IMR-90 (cell line): ENCODE measurements around the gene GCNT2. TPM values are rescaled to one million over a fixed set of nuclear protein-coding genes. Genes with fewer than 3 reads are reported as not detected.

Experiments used
- ATAC-seq: fragments of 200-7000 bp; cut with Tn5 transposase; 2 replicates; pipeline ENCODE4 v1.9.1; 2020; ENCODE audit warnings: low read depth, mild to moderate bottlenecking, moderate library complexity
- BruUV-seq: library from RNA; stranded (reverse); fragments of 400-500 nt; replicated peaks from 2 replicates; lab custom pipeline; 2021; lab: Mats Ljungman, UMichigan
- CTCF ChIA-PET: fragments of 300-600 bp; formaldehyde crosslinking; extraction: SDS; loops from one replicate; lab custom pipeline; 2021; ENCODE audit warnings: antibody characterized with exemption; lab: Yijun Ruan, JAX
- POLR2A ChIA-PET: fragments of 300-600 bp; sonication (Branson Sonifier 250); formaldehyde crosslinking; loops from one replicate; lab custom pipeline; 2022; ENCODE audit warnings: antibody characterized with exemption; ENCODE audit not compliant: unreplicated experiment; lab: Charles Lee
- DNase-seq: peaks from one replicate; pipeline ENCODE4 v3.0.0; 2013
- H2AFZ ChIP-seq: replicated peaks from 2 replicates; pipeline ENCODE3; 2013; ENCODE audit warnings: low read length, mild to moderate bottlenecking; ENCODE audit not compliant: poor library complexity
- H2AK5ac ChIP-seq: 2 replicates; pipeline ENCODE4 v1.6.1; 2013; ENCODE audit warnings: low read depth, low read length, inconsistent platforms
- H2AK9ac ChIP-seq: replicated peaks from 2 replicates; pipeline ENCODE3; 2013; ENCODE audit warnings: mild to moderate bottlenecking, low read depth, low read length, moderate library complexity; ENCODE audit not compliant: poor library complexity
- H2BK120ac ChIP-seq: 2 replicates; pipeline ENCODE4 v1.6.1; 2013; ENCODE audit warnings: low read depth, low read length, inconsistent platforms
- H2BK15ac ChIP-seq: 3 replicates; pipeline ENCODE4 v1.6.1; 2013; ENCODE audit warnings: low read depth, low read length, inconsistent platforms
- H2BK20ac ChIP-seq: 2 replicates; pipeline ENCODE4 v1.6.1; 2013; ENCODE audit warnings: low read depth, mild to moderate bottlenecking, inconsistent platforms, low read length, moderate library complexity
- H2BK5ac ChIP-seq: 2 replicates; pipeline ENCODE4 v1.6.1; 2013; ENCODE audit warnings: mild to moderate bottlenecking, low read depth, low read length, inconsistent platforms; ENCODE audit not compliant: poor library complexity, severe bottlenecking
- H3K14ac ChIP-seq: replicated peaks from 2 replicates; pipeline ENCODE4 v1.6.1; 2013; ENCODE audit warnings: low read depth, low read length, inconsistent platforms
- H3K18ac ChIP-seq: 2 replicates; pipeline ENCODE4 v1.6.1; 2013; ENCODE audit warnings: low read depth, low read length, control low read depth
- H3K23ac ChIP-seq: 2 replicates; pipeline ENCODE4 v1.6.1; 2013; ENCODE audit warnings: low read depth, low read length, inconsistent platforms
- H3K27ac ChIP-seq: 2 replicates; pipeline ENCODE4 v1.5.1; 2013; ENCODE audit warnings: mild to moderate bottlenecking, control low read depth, low read length; ENCODE audit not compliant: insufficient read depth
- H3K27me3 ChIP-seq: 2 replicates; pipeline ENCODE4 v1.6.1; 2013; ENCODE audit warnings: low read length; ENCODE audit not compliant: control insufficient read depth, insufficient read depth
- H3K36me3 ChIP-seq: 2 replicates; pipeline ENCODE4 v1.6.1; 2013; ENCODE audit warnings: low read length, mixed read lengths; ENCODE audit not compliant: control insufficient read depth, insufficient read depth
- H3K4ac ChIP-seq: 2 replicates; pipeline ENCODE4 v1.6.1; 2013; ENCODE audit warnings: low read depth, low read length, inconsistent platforms
- H3K4me1 ChIP-seq: 2 replicates; pipeline ENCODE4 v1.6.1; 2013; ENCODE audit warnings: low read length, mixed read lengths; ENCODE audit not compliant: control insufficient read depth, insufficient read depth
- H3K4me2 ChIP-seq: 2 replicates; pipeline ENCODE4 v1.6.1; 2013; ENCODE audit warnings: low read depth, mild to moderate bottlenecking, control low read depth, low read length, moderate library complexity
- H3K4me3 ChIP-seq: 2 replicates; pipeline ENCODE4 v1.5.1; 2013; ENCODE audit warnings: low read depth, mild to moderate bottlenecking, control low read depth, low read length, moderate library complexity; ENCODE audit not compliant: insufficient read depth
- H3K56ac ChIP-seq: 2 replicates; pipeline ENCODE4 v1.6.1; 2013; ENCODE audit warnings: low read length, inconsistent platforms; ENCODE audit not compliant: insufficient read depth; ENCODE audit errors: extremely low read depth
- H3K79me1 ChIP-seq, 2 experiments: 2 replicates each; pipeline ENCODE4 v1.6.1; 2013; ENCODE audit warnings: low read length in 2 of 2, inconsistent platforms in 1 of 2, low read depth in 1 of 2
- H3K9ac ChIP-seq: 2 replicates; pipeline ENCODE4 v1.6.1; 2013; ENCODE audit warnings: low read depth, low read length, control low read depth
- H3K9me1 ChIP-seq: 2 replicates; pipeline ENCODE4 v1.6.1; 2013; ENCODE audit warnings: low read length, inconsistent platforms; ENCODE audit not compliant: insufficient read depth
- H3K9me3 ChIP-seq: 2 replicates; pipeline ENCODE4 v1.6.1; 2013; ENCODE audit warnings: low read length; ENCODE audit not compliant: control insufficient read depth, insufficient read depth
- H4K20me1 ChIP-seq: 2 replicates; pipeline ENCODE4 v1.6.1; 2013; ENCODE audit warnings: low read length, inconsistent platforms; ENCODE audit not compliant: insufficient read depth
- H4K5ac ChIP-seq: 2 replicates; pipeline ENCODE4 v1.6.1; 2013; ENCODE audit warnings: mild to moderate bottlenecking, low read depth, low read length, control low read depth
- H4K8ac ChIP-seq, 2 experiments: 2 replicates each; pipeline ENCODE4 v1.6.1; 2013; ENCODE audit warnings: low read depth in 2 of 2, low read length in 2 of 2, control low read depth in 1 of 2, inconsistent platforms in 1 of 2
- H4K91ac ChIP-seq: 2 replicates; pipeline ENCODE4 v1.6.1; 2013; ENCODE audit warnings: low read depth, low read length, inconsistent platforms; ENCODE audit not compliant: insufficient read depth
- BHLHE40 ChIP-seq: fragments of 150-350 bp; IDR thresholded peaks from 2 replicates; pipeline ENCODE4 v1.6.1; 2016; ENCODE audit warnings: mild to moderate bottlenecking, low read depth, low read length
- CEBPB ChIP-seq: IDR thresholded peaks from 2 replicates; pipeline ENCODE4 v1.6.1; 2012; ENCODE audit warnings: low read depth, low read length, improper control_type of control experiment
- CHD1 ChIP-seq: IDR thresholded peaks from 2 replicates; pipeline ENCODE4 v1.6.1; 2012; ENCODE audit warnings: low read depth, low read length, improper control_type of control experiment
- FOS ChIP-seq: fragments of 150-350 bp; IDR thresholded peaks from 2 replicates; pipeline ENCODE4 v1.6.1; 2016; ENCODE audit warnings: low read depth, low read length
- MAFK ChIP-seq: IDR thresholded peaks from 2 replicates; pipeline ENCODE4 v1.6.1; 2012; ENCODE audit warnings: low read depth, low read length, improper control_type of control experiment
- MAZ ChIP-seq: IDR thresholded peaks from 2 replicates; pipeline ENCODE4 v1.6.1; 2012; ENCODE audit warnings: low read depth, mild to moderate bottlenecking, low read length, improper control_type of control experiment, moderate library complexity, borderline replicate concordance
- NFE2L2 ChIP-seq: fragments of 150-350 bp; IDR thresholded peaks from 2 replicates; pipeline ENCODE4 v1.6.1; 2016; ENCODE audit warnings: low read depth, mild to moderate bottlenecking, low read length
- RFX5 ChIP-seq: IDR thresholded peaks from 2 replicates; pipeline ENCODE4 v1.8.0; 2012; ENCODE audit warnings: low read depth, mild to moderate bottlenecking, low read length, moderate library complexity
- WGBS, 2 experiments: methylation state at CpG; one replicate each; pipeline versions ENCODE4 v1.1.5 to v1.1.7; 2013; ENCODE audit warnings: missing lambda C conversion rate in 2 of 2; ENCODE audit not compliant: insufficient read length in 1 of 2; ENCODE audit errors: extremely low coverage in 2 of 2; 5-methylcytosine and 5-hydroxymethylcytosine counted together
- dilution Hi-C: fragments of 300-500 bp; cut with HindIII; formaldehyde crosslinking; loops from one replicate; pipeline ENCODE4 v1.14.3; 2018; ENCODE audit warnings: low sequenced_read_pairs; ENCODE audit not compliant: unreplicated experiment
- in situ Hi-C: fragments of 300-500 bp; cut with MboI; formaldehyde crosslinking; loops from 3 replicates; pipeline ENCODE4 v1.14.3; 2019; ENCODE audit warnings: low sequenced_read_pairs, inconsistent platforms, mixed read lengths
- intact Hi-C: fragments of 100-400 bp; cut with micrococcal nuclease; formaldehyde crosslinking; loops from 2 replicates; pipeline ENCODE4 v1.10.0; 2022
- polyA plus RNA-seq, 3 experiments: library from polyadenylated mRNA; depleted of rRNA; stranded (reverse); fragments of >200 nt; gene quantifications; 2 replicates each; pipeline ENCODE4 v1.2.3, GENCODE V29; 2012; ENCODE audit warnings: low replicate concordance in 1 of 3
- total RNA-seq: library from RNA; depleted of rRNA; stranded (reverse); fragments of >200 nt; gene quantifications from 2 replicates; pipeline ENCODE4 v1.2.3, GENCODE V29; 2012

The GCNT2 gene
- total and polyA plus RNA-seq, 2 of the 4 experiments (the other 2 are of a cell fraction) = 0.34 to 0.90 TPM

DNA sequence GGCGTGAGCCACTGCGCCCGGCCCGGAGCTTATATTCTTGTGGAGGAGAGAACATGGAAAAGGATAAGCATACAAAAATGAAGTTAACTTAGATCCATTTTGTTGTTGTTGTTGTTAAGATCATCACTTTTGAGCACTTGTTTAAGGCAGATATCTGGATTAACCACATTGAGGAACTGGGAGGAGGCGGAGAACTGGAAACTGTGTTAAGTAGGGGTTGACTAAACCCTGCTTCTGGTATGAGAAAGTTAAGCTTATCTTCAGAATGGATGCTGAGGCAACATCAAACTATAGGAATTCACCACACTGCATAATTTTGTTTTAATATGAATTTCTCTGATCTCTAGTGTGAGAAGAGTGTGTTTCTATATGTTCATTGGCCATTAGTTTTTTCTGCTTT, 57.6 kb downstream of the GCNT2 start:
- no peak overlapping the region for H2BK120ac ChIP-seq
- no peak overlapping the region for H3K27ac ChIP-seq
- no peak overlapping the region for H2AFZ ChIP-seq
- no peaks in the 10 kb centered on the region for H3K9me3 ChIP-seq
- no peak overlapping the region for H3K56ac ChIP-seq
- intact Hi-C loops (no loop called here), in situ Hi-C loops (no loop called here), dilution Hi-C loops (no loop called here)
- BruUV-seq = no TSS peak
- H2BK15ac ChIP-seq = no peak overlapping the region
- TF ChIP-seq MAFK (no peak), FOS (no peak), NFE2L2 (no peak), BHLHE40 (no peak), RFX5 (no peak), MAZ (no peak), CHD1 (no peak), CEBPB (no peak)
- H4K8ac ChIP-seq = no peak overlapping the region
- H2AK9ac ChIP-seq = no peak overlapping the region
- ChIA-PET CTCF (interaction anchor here (1.8 kb wide), 1 partner anchor 100 kb away, joined by 6 read pairs; no protein-coding TSS in a partner anchor), POLR2A (no interaction called here)
- WGBS, 2 experiments = no CpG with 5 or more reads among the region's 5 CpGs
- H3K9ac ChIP-seq = no peak overlapping the region
- ATAC-seq (no peak), DNase-seq (no peak)
- no peaks in the 10 kb centered on the region for H3K36me3 ChIP-seq
- no peaks in the 10 kb centered on the region for H3K9me1 ChIP-seq
- H3K23ac ChIP-seq = no peak overlapping the region
- no peaks in the 10 kb centered on the region for H3K4me1 ChIP-seq
- H3K4me2 ChIP-seq = no peak overlapping the region
- no peak overlapping the region for H4K91ac ChIP-seq
- no peak overlapping the region for H4K5ac ChIP-seq
- no peak overlapping the region for H3K4ac ChIP-seq
- no peak overlapping the region for H2BK20ac ChIP-seq
- H2BK5ac ChIP-seq = no peak overlapping the region
- no peaks in the 10 kb centered on the region for H4K20me1 ChIP-seq
- no peaks in the 10 kb centered on the region for H3K79me1 ChIP-seq
- H3K18ac ChIP-seq = no peak overlapping the region
- H3K14ac ChIP-seq = no peak overlapping the region
- H3K4me3 ChIP-seq = no peak overlapping the region
- no peaks in the 10 kb centered on the region; the same call in 1 of the 2 replicates for H3K27me3 ChIP-seq
- H2AK5ac ChIP-seq = no peak overlapping the region
